KMS-11 (cell line): ENCODE data around the gene WAPL.

Experiments used
- H2AFZ ChIP-seq: fragments of 200-600 bp; sonication (generic); 2 replicates; pipeline ENCODE4 v1.6.1; 2016; ENCODE audit warnings: antibody characterized with exemption, mixed run types, low read depth
- H3K27ac ChIP-seq: fragments of 200-600 bp; sonication (generic); 2 replicates; pipeline ENCODE4 v1.6.1; 2016; ENCODE audit warnings: mild to moderate bottlenecking, mixed run types
- H3K27me3 ChIP-seq: fragments of 200-600 bp; sonication (generic); 2 replicates; pipeline ENCODE4 v1.6.1; 2017; ENCODE audit warnings: mild to moderate bottlenecking, low read depth, mixed run types, moderate library complexity; ENCODE audit not compliant: insufficient read depth
- H3K36me3 ChIP-seq: fragments of 200-600 bp; sonication (generic); 2 replicates; pipeline ENCODE4 v1.6.1; 2017; ENCODE audit warnings: mild to moderate bottlenecking, mixed run types; ENCODE audit not compliant: insufficient read depth
- H3K4me1 ChIP-seq: fragments of 200-600 bp; sonication (generic); 2 replicates; pipeline ENCODE4 v1.6.1; 2016; ENCODE audit warnings: mild to moderate bottlenecking, low read depth, mixed run types; ENCODE audit not compliant: poor library complexity, severe bottlenecking
- H3K4me2 ChIP-seq: fragments of 200-600 bp; sonication (generic); 2 replicates; pipeline ENCODE4 v1.7.0; 2016; ENCODE audit warnings: mild to moderate bottlenecking, mixed run types
- H3K4me3 ChIP-seq: fragments of 200-600 bp; sonication (generic); IDR thresholded peaks from 2 replicates; pipeline ENCODE4 v1.6.1; 2017; ENCODE audit warnings: low read depth, low read length, mixed read lengths; ENCODE audit not compliant: insufficient read depth
- H3K79me2 ChIP-seq: fragments of 200-600 bp; sonication (generic); 2 replicates; pipeline ENCODE4 v1.6.1; 2016; ENCODE audit warnings: low read depth, mixed run types; ENCODE audit not compliant: insufficient read depth
- H3K9ac ChIP-seq: fragments of 200-600 bp; sonication (generic); 2 replicates; pipeline ENCODE4 v1.6.1; 2016; ENCODE audit warnings: mild to moderate bottlenecking, mixed run types
- H4K20me1 ChIP-seq: fragments of 200-600 bp; sonication (generic); 2 replicates; pipeline ENCODE4 v1.6.1; 2016; ENCODE audit warnings: mild to moderate bottlenecking, mixed run types; ENCODE audit not compliant: insufficient read depth
- TF ChIP-seq, protein P1 (sequence below): fragments of 200-600 bp; sonication (generic); conservative IDR thresholded peaks from 2 replicates; pipeline ENCODE4 v1.6.1; 2017; ENCODE audit warnings: low read depth, mild to moderate bottlenecking, antibody characterized with exemption, low read length, moderate library complexity, mixed read lengths

The WAPL gene

DNA sequence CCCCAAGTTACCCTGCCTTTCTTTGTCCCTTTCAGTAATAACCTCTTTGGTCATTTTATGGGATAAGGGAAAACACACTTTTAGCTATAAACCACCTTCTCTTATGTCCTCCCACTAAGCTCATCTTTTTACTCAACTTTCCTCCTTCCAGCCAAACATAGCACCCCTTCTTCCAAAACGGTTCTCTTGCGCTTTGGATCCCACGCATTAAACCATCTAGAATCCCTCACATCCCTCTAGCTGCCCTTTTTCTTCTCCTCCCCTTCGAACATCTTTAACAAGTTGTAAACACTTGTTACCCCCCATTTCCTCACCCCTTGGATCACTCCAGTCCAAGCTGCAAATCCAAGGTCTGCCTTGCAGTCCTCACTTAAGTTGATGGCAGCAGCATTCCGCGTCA, 13.4 kb downstream of the WAPL start:
- Histone ChIP-seq H3K36me3 (0 out of 2 replicates have a peak, but pooled peaks cover 4% of the 10 kb centered on the region), H3K4me3 (no peak overlapping the region), H3K4me2 (no peak overlapping the region), H2AFZ (no peak overlapping the region), H3K79me2 (peaks cover 79% of the 10 kb centered on the region), H3K9ac (no peak overlapping the region), H3K27me3 (no peaks in the 10 kb centered on the region), H3K4me1 (peaks cover 3% of the 10 kb centered on the region), H3K27ac (no peak overlapping the region), H4K20me1 (peaks cover 9% of the 10 kb centered on the region; the same call in 1 of the 2 replicates)
- TF ChIP-seq, protein P1, sequence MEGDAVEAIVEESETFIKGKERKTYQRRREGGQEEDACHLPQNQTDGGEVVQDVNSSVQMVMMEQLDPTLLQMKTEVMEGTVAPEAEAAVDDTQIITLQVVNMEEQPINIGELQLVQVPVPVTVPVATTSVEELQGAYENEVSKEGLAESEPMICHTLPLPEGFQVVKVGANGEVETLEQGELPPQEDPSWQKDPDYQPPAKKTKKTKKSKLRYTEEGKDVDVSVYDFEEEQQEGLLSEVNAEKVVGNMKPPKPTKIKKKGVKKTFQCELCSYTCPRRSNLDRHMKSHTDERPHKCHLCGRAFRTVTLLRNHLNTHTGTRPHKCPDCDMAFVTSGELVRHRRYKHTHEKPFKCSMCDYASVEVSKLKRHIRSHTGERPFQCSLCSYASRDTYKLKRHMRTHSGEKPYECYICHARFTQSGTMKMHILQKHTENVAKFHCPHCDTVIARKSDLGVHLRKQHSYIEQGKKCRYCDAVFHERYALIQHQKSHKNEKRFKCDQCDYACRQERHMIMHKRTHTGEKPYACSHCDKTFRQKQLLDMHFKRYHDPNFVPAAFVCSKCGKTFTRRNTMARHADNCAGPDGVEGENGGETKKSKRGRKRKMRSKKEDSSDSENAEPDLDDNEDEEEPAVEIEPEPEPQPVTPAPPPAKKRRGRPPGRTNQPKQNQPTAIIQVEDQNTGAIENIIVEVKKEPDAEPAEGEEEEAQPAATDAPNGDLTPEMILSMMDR = no peak

DNA sequence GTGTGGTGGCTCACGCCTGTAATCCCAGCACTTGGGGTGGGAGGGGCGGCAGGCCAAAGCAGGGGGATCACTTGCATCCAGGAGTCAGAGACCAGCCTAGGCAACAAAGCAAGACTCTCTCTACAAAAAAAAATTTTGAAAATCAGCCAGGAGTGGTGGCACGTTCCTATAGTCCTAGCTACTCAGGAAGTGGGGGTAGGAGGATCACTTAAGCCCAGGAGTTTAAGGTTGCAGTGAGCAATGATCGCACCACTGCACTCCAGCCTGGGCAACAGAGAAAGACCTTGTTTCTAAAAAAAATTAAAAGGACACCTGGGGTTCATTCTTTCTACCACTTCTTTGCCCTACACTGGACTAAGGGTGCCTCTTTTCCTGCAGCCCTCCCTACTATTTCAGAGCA, 15.1 kb downstream of the WAPL start:
- Histone ChIP-seq H3K4me1 (peaks cover 5% of the 10 kb centered on the region), H3K9ac (no peak overlapping the region), H3K27ac (no peak overlapping the region), H3K4me2 (no peak overlapping the region), H3K4me3 (no peak overlapping the region), H3K79me2 (peaks cover 81% of the 10 kb centered on the region), H3K27me3 (no peaks in the 10 kb centered on the region), H3K36me3 (0 out of 2 replicates have a peak, but pooled peaks cover 4% of the 10 kb centered on the region), H2AFZ (no peak overlapping the region), H4K20me1 (peaks cover 4% of the 10 kb centered on the region; the same call in 1 of the 2 replicates)
- TF ChIP-seq, protein P1 = no peak

DNA sequence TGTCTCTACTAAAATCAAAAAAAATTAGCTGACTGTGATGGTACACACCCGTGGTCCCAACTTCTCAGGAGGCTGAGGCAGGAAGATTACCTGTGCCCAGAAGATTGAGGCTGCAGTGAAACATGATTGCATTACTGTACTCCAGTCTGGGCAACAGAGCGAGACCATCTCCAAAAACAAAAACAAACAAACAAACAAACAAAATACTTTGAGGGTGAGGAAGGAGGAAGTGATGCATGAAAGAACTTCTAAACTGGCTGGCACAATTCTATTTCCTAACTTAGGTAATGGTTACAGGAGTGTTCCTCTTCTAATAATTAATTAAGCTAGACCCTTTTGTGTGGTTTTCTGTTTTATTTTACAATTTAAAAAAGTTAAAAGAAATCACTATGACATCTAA, 15.5 kb downstream of the WAPL start:
- Histone ChIP-seq H3K4me3 (no peak overlapping the region), H3K9ac (no peak overlapping the region), H2AFZ (no peak overlapping the region), H4K20me1 (peaks cover 4% of the 10 kb centered on the region; the same call in 1 of the 2 replicates), H3K36me3 (0 out of 2 replicates have a peak, but pooled peaks cover 5% of the 10 kb centered on the region), H3K27me3 (no peaks in the 10 kb centered on the region), H3K79me2 (peaks cover 81% of the 10 kb centered on the region), H3K4me2 (no peak overlapping the region), H3K27ac (no peak overlapping the region), H3K4me1 (peaks cover 5% of the 10 kb centered on the region)
- TF ChIP-seq, protein P1 = no peak

DNA sequence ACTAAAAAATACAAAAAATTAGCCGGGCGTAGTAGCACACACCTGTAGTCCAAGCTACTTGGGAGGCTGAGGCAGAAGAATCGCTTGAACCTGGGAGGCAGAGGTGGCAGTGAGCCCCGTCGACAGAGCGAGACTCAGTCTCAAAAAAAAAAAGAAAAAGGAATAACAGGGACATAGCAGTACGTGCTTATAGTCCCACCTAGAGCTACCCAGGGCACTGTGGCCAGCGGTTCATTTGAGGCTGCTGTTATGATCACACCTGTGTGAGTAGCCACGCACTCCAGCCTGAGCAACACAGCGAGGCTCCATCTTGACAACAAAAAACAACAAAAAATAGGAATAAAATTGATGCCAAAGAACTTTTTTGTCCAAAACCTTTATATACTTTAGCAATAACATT, 17.1 kb downstream of the WAPL start:
- TF ChIP-seq, protein P1 = no peak
- Histone ChIP-seq H3K36me3 (peaks cover 11% of the 10 kb centered on the region; the same call in 1 of the 2 replicates), H3K4me1 (peaks cover 19% of the 10 kb centered on the region), H3K4me3 (no peak overlapping the region), H3K79me2 (peaks cover 90% of the 10 kb centered on the region), H2AFZ (no peak overlapping the region), H3K27ac (no peak overlapping the region), H3K9ac (no peak overlapping the region), H3K4me2 (no peak overlapping the region), H3K27me3 (no peaks in the 10 kb centered on the region), H4K20me1 (peaks cover 4% of the 10 kb centered on the region)
